ENCODE data around the gene ABHD17A. TPM values are rescaled to one million over a fixed set of nuclear protein-coding genes. Genes with fewer than 3 reads are reported as not detected.

The ABHD17A gene
- total RNA-seq, 1 experiment from 2014 or later = 47.5 TPM

- no peak overlapping the region for H3K27ac ChIP-seq (ENCODE audit: insufficient read length, low read depth, low read length)
- no peak overlapping the region for H2AK5ac ChIP-seq (ENCODE audit: insufficient read length, low read length)
- peaks cover 4% of the 10 kb centered on the region for H4K20me1 ChIP-seq (ENCODE audit: control insufficient read depth, insufficient read depth, insufficient read length)
- H3K14ac ChIP-seq (ENCODE audit: insufficient read depth, low read length) = no peak overlapping the region; the same call in 1 of the 2 replicates
- Mint-ChIP-seq H3K4me3 (no peak overlapping the region), H3K27me3 (ENCODE audit: low read depth) (no peaks in the 10 kb centered on the region), H3K9me3 (no peaks in the 10 kb centered on the region), H3K4me1 (peaks cover 6 to 19% of the 10 kb centered on the region in 2 experiments; a peak in 3 of 4 replicates), H3K27ac (no peak overlapping the region), H3K36me3 (ENCODE audit: insufficient read depth in 1 of 3, low read depth in 3 of 3) (peaks cover 6 to 23% (median 11%) of the 10 kb centered on the region in 3 experiments; a peak in 6 of 7 replicates)
- H2BK20ac ChIP-seq (ENCODE audit: low read depth, low read length, poor library complexity, severe bottlenecking) = no peak overlapping the region
- H3K4ac ChIP-seq (ENCODE audit: low read depth, low read length) = no peak overlapping the region
- no peak overlapping the region for H4K5ac ChIP-seq (ENCODE audit: insufficient read length, low read depth, low read length)
- no peak overlapping the region for H2BK5ac ChIP-seq (ENCODE audit: insufficient read length, low read length)
- DNase-seq = no peak
- no peak overlapping the region for H4K8ac ChIP-seq (replicated peaks; ENCODE audit: insufficient read length, low read depth, low read length)
- no peak overlapping the region for H3T11ph ChIP-seq (ENCODE audit: low read length)
- H3K4me1 ChIP-seq (ENCODE audit: insufficient read depth, low read length) = no peaks in the 10 kb centered on the region
- no peak overlapping the region for H3K9ac ChIP-seq (ENCODE audit: extremely low read depth, insufficient read length, low read length)
- H4K91ac ChIP-seq (ENCODE audit: insufficient read length, low read depth, low read length) = no peak overlapping the region
- H3K23me2 ChIP-seq (ENCODE audit: insufficient read length, low read depth, low read length, poor library complexity, severe bottlenecking) = no peaks in the 10 kb centered on the region
- no peak overlapping the region for H3K56ac ChIP-seq (ENCODE audit: insufficient read length, low read depth, low read length)
- no peaks in the 10 kb centered on the region for H3K79me1 ChIP-seq (ENCODE audit: insufficient read depth, low read depth, low read length, poor library complexity, severe bottlenecking)
- WGBS (ENCODE audit: extremely low coverage, insufficient read length, low lambda C conversion rate) = no CpG with 5 or more reads among the region's 57 CpGs
- H2BK15ac ChIP-seq (ENCODE audit: low read depth, low read length) = no peak overlapping the region
- H3K9me3 ChIP-seq (ENCODE audit: control insufficient read depth, low read depth, low read length) = no peaks in the 10 kb centered on the region
- H3K23ac ChIP-seq (ENCODE audit: insufficient read length, low read depth, low read length) = no peak overlapping the region
- TF ChIP-seq CTCF (conservative IDR thresholded peaks at IDR 0.05) = no peak
- H2BK12ac ChIP-seq (ENCODE audit: insufficient read length, low read depth, low read length) = no peak overlapping the region
- no peaks in the 10 kb centered on the region for H3K27me3 ChIP-seq (ENCODE audit: insufficient read depth, low read length)
- no peak overlapping the region for H3K4me2 ChIP-seq (ENCODE audit: insufficient read depth, insufficient read length, low read length)
- no peak overlapping the region for H2AFZ ChIP-seq (ENCODE audit: low read length)
- no peak overlapping the region for H2BK120ac ChIP-seq (ENCODE audit: low read depth, low read length, poor library complexity, severe bottlenecking)
- peaks cover 2% of the 10 kb centered on the region; the same call in 1 of the 2 replicates for H3K79me2 ChIP-seq (ENCODE audit: insufficient read depth, low read length)
- no peak overlapping the region for H3K18ac ChIP-seq (ENCODE audit: insufficient read length, low read depth, low read length)
Measured at GRCh38 chr19:1828279-1829238, 56.7 kb downstream of the ABHD17A start.
